Keratinocyte (primary cell): ENCODE measurements around the gene MAP3K6. TPM values are rescaled to one million over a fixed set of nuclear protein-coding genes. Genes with fewer than 3 reads are reported as not detected.

Source experiments
- DNase-seq: peaks from one replicate; pipeline ENCODE4 v3.0.0-alpha.2; 2011; ENCODE audit warnings: low read depth, missing footprints, low spot score
- FAIRE-seq: peaks from 2 replicates; lab custom pipeline; 2011; peaks lifted over from hg19 to GRCh38; lab: Jason Lieb, UNC
- H2AFZ ChIP-seq: 2 replicates; pipeline ENCODE4 v1.6.0; 2012; ENCODE audit warnings: low read length, control low read depth, inconsistent platforms; ENCODE audit not compliant: control insufficient read depth
- H3K27ac ChIP-seq: 2 replicates; pipeline ENCODE4 v1.5.1; 2011; ENCODE audit warnings: low read length; ENCODE audit not compliant: control insufficient read depth, insufficient read depth
- H3K27me3 ChIP-seq: 3 replicates; pipeline ENCODE4 v1.6.0; 2011; ENCODE audit warnings: low read length; ENCODE audit not compliant: control insufficient read depth, insufficient read depth; ENCODE audit errors: extremely low read depth
- H3K36me3 ChIP-seq, 2 experiments: 2 replicates in 1 of 2; 3 replicates in 1 of 2; pipeline ENCODE4 v1.5.1; 2011; ENCODE audit warnings: low read length in 2 of 2, mild to moderate bottlenecking in 1 of 2; ENCODE audit not compliant: control insufficient read depth in 2 of 2, insufficient read depth in 2 of 2; ENCODE audit errors: extremely low read depth in 1 of 2
- H3K4me1 ChIP-seq: 3 replicates; pipeline ENCODE4 v1.5.1; 2011; ENCODE audit warnings: low read length; ENCODE audit not compliant: control insufficient read depth, insufficient read depth; ENCODE audit errors: extremely low read depth
- H3K4me2 ChIP-seq: 3 replicates; pipeline ENCODE4 v1.6.0; 2011; ENCODE audit warnings: low read depth, low read length; ENCODE audit not compliant: control insufficient read depth, insufficient read depth; ENCODE audit errors: extremely low read depth
- H3K4me3 ChIP-seq, 3 experiments: fragments of 200-600 bp in 1 of 3; sonication (generic) in 1 of 3; 2 replicates in 2 of 3; 3 replicates in 1 of 3; pipeline ENCODE4 v1.5.1; 2011 to 2016; ENCODE audit warnings: low read length in 3 of 3, mild to moderate bottlenecking in 3 of 3, control low read depth in 2 of 3, inconsistent platforms in 1 of 3, low read depth in 1 of 3, mixed read lengths in 1 of 3, mixed run types in 1 of 3, moderate library complexity in 1 of 3; ENCODE audit not compliant: control insufficient read depth in 2 of 3, insufficient read depth in 2 of 3; ENCODE audit errors: extremely low read depth in 1 of 3
- H3K79me2 ChIP-seq: 2 replicates; pipeline ENCODE4 v1.6.0; 2012; ENCODE audit warnings: low read length; ENCODE audit not compliant: control insufficient read depth, insufficient read depth
- H3K9ac ChIP-seq: 3 replicates; pipeline ENCODE4 v1.6.0; 2011; ENCODE audit warnings: low read length; ENCODE audit not compliant: control insufficient read depth, insufficient read depth; ENCODE audit errors: extremely low read depth
- H3K9me1 ChIP-seq: 3 replicates; pipeline ENCODE4 v1.6.0; 2011; ENCODE audit warnings: low read length; ENCODE audit not compliant: control insufficient read depth, insufficient read depth; ENCODE audit errors: extremely low read depth
- H3K9me3 ChIP-seq: 2 replicates; pipeline ENCODE4 v1.5.1; 2012; ENCODE audit warnings: low read depth, low read length; ENCODE audit not compliant: control insufficient read depth
- H4K20me1 ChIP-seq: 3 replicates; pipeline ENCODE4 v1.6.0; 2011; ENCODE audit warnings: low read length; ENCODE audit not compliant: control insufficient read depth, insufficient read depth; ENCODE audit errors: extremely low read depth
- EZH2 ChIP-seq: IDR thresholded peaks from one replicate; pipeline ENCODE4 v1.6.1; 2012; ENCODE audit warnings: inconsistent platforms, mild to moderate bottlenecking, low read length, moderate library complexity
- dilution Hi-C: fragments of 300-500 bp; cut with MboI; formaldehyde crosslinking; loops from one replicate; pipeline ENCODE4 v1.7.0; 2020; ENCODE audit warnings: low sequenced_read_pairs; ENCODE audit not compliant: extremely low pct_ligation_motif_present
- polyA plus RNA-seq, 5 experiments: library from polyadenylated mRNA; depleted of rRNA in 3 of 5; stranded (reverse) in 3 of 5; stranded (forward) in 1 of 5; unstranded in 1 of 5; fragments of >200 nt; gene quantifications; 1 replicate in 1 of 5; 2 replicates in 3 of 5; 3 replicates in 1 of 5; pipeline versions ENCODE4 v1.2.1 to v1.2.3, GENCODE V29; 2011 to 2012; ENCODE audit warnings: missing spikeins in 2 of 5, low read depth in 1 of 5, low replicate concordance in 1 of 5
- TF ChIP-seq, protein P1 (sequence below), 3 experiments: IDR thresholded peaks in 1 of 3; conservative IDR thresholded peaks in 1 of 3; optimal IDR thresholded peaks in 1 of 3; 2 replicates in 2 of 3; 3 replicates in 1 of 3; pipeline versions ENCODE3 to v1.5.1; 2011; ENCODE audit warnings: low read length in 3 of 3, mild to moderate bottlenecking in 3 of 3, moderate library complexity in 2 of 3, control low read depth in 1 of 3, inconsistent platforms in 1 of 3; ENCODE audit not compliant: insufficient read depth in 2 of 3; ENCODE audit errors: extremely low read depth in 1 of 3

MAP3K6 gene
- polyA plus RNA-seq, 1 donor (not counting 4 experiments of a cell fraction or from before 2014, with no cell fraction given), result 13.4 TPM

GRCh38 chr1:27350663-27351540, 15.9 kb downstream of the MAP3K6 start:
- dilution Hi-C loops, result no loop called here
- Histone ChIP-seq H3K9me1 (no peaks in the 10 kb centered on the region), H3K9ac (no peak overlapping the region), H3K79me2 (no peaks in the 10 kb centered on the region), H3K4me3 (no peak overlapping the region), H2AFZ (no peak overlapping the region), H3K4me2 (no peak overlapping the region), H4K20me1 (no peaks in the 10 kb centered on the region), H3K27ac (no peak overlapping the region), H3K27me3 (no peaks in the 10 kb centered on the region), H3K9me3 (no peaks in the 10 kb centered on the region), H3K36me3 (peaks cover 14 to 19% of the 10 kb centered on the region in 2 experiments), H3K4me1 (peaks cover 18% of the 10 kb centered on the region)
- FAIRE-seq (no peak), DNase-seq (no peak)
- TF ChIP-seq, protein P1, sequence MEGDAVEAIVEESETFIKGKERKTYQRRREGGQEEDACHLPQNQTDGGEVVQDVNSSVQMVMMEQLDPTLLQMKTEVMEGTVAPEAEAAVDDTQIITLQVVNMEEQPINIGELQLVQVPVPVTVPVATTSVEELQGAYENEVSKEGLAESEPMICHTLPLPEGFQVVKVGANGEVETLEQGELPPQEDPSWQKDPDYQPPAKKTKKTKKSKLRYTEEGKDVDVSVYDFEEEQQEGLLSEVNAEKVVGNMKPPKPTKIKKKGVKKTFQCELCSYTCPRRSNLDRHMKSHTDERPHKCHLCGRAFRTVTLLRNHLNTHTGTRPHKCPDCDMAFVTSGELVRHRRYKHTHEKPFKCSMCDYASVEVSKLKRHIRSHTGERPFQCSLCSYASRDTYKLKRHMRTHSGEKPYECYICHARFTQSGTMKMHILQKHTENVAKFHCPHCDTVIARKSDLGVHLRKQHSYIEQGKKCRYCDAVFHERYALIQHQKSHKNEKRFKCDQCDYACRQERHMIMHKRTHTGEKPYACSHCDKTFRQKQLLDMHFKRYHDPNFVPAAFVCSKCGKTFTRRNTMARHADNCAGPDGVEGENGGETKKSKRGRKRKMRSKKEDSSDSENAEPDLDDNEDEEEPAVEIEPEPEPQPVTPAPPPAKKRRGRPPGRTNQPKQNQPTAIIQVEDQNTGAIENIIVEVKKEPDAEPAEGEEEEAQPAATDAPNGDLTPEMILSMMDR (optimal IDR thresholded peaks at IDR 0.05 in 1 of 3, IDR thresholded peaks at IDR 0.05 in 1 of 3, conservative IDR thresholded peaks at IDR 0.05 in 1 of 3; ENCODE audit: extremely low read depth in 1 of 3, insufficient read depth in 2 of 3, low read length in 3 of 3), result no peak
- TF ChIP-seq EZH2, result no peak

GRCh38 chr1:27349784-27350662, 16.7 kb downstream of the MAP3K6 start:
- H3K36me3 ChIP-seq, result peaks cover 11 to 15% of the 10 kb centered on the region in 2 experiments
- dilution Hi-C loops, result no loop called here

More at GRCh38 chr1:27349784-27350662, 16.7 kb downstream of the MAP3K6 start:
- Histone ChIP-seq H3K9me1 (no peaks in the 10 kb centered on the region), H3K27me3 (no peaks in the 10 kb centered on the region), H2AFZ (no peak overlapping the region), H4K20me1 (no peaks in the 10 kb centered on the region), H3K4me2 (peak overlapping the region; percentile 77), H3K27ac (no peak overlapping the region), H3K9me3 (no peaks in the 10 kb centered on the region), H3K79me2 (no peaks in the 10 kb centered on the region), H3K4me3 (no peak overlapping the region), H3K9ac (no peak overlapping the region), H3K4me1 (peaks cover 18% of the 10 kb centered on the region)
- no peak for TF ChIP-seq EZH2
- TF ChIP-seq, protein P1 (optimal IDR thresholded peaks at IDR 0.05 in 1 of 3, IDR thresholded peaks at IDR 0.05 in 1 of 3, conservative IDR thresholded peaks at IDR 0.05 in 1 of 3; ENCODE audit: extremely low read depth in 1 of 3, insufficient read depth in 2 of 3, low read length in 3 of 3), result no peak
- no peak for DNase-seq
- no peak for FAIRE-seq
